ENCODE measurements around the gene FNTB.

DNA sequence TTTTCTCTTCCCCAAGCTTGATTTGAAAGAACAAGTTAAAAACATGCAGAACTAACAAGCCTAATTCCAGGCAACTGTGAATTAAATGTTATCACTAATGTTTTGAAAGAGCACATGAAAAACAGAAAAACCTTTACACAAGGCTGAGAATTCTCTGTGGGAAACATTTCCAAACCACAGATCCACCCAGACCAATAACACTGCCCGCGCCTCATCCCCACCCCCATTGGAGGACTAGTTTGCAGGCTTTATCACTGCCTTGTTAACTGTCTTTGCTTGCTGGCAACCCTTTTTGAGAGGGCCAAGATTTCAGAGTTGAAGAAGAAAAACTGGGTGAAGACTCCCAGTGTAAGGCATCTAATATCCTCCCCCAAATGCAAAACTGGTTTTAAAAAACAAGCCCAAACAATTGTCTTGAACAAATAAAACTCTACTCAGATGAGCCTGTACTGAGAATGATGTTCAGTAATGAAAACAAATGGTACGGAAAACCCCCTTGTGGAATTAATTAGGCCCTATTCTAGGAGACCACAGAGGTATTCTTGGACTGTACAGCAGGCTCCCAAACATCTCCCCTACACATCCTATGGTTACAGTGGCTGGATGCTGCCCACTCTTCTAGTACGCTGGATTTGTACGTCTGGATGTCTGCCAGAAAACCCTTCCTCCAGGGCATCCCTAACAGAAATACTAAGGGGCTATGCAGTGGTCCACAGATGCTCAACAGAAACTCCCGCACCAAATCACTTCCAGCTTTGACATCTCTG is 109.8 kb downstream of the FNTB start:
- TF ChIP-seq, protein P1, sequence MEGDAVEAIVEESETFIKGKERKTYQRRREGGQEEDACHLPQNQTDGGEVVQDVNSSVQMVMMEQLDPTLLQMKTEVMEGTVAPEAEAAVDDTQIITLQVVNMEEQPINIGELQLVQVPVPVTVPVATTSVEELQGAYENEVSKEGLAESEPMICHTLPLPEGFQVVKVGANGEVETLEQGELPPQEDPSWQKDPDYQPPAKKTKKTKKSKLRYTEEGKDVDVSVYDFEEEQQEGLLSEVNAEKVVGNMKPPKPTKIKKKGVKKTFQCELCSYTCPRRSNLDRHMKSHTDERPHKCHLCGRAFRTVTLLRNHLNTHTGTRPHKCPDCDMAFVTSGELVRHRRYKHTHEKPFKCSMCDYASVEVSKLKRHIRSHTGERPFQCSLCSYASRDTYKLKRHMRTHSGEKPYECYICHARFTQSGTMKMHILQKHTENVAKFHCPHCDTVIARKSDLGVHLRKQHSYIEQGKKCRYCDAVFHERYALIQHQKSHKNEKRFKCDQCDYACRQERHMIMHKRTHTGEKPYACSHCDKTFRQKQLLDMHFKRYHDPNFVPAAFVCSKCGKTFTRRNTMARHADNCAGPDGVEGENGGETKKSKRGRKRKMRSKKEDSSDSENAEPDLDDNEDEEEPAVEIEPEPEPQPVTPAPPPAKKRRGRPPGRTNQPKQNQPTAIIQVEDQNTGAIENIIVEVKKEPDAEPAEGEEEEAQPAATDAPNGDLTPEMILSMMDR (IDR thresholded peaks at IDR 0.05) = no peak
- TF ChIP-seq EZH2 (IDR thresholded peaks at IDR 0.05; ENCODE audit: borderline replicate concordance, insufficient read depth, low read depth, low read length, poor library complexity, severe bottlenecking) = no peak
